Activated CD8-positive, alpha-beta memory T cell treated with anti-CD3 and anti-CD28 coated beads, Interleukin-2, amount 10 ng/mL, durations not matched to agents 7 days and 5 days (primary cell): ENCODE data around the gene SLC16A11. TPM values are rescaled to one million over a fixed set of nuclear protein-coding genes. Genes with fewer than 3 reads are reported as not detected.
"Not testable (repeated sequence)": the region's sequence is repeated elsewhere in the genome, so short reads cannot be mapped to it uniquely, and the experiment has no call there.

Experiments
- ATAC-seq: fragments of 150-1000 bp; cut with Tn5 transposase; one replicate; pipeline ENCODE4 v1.10.0; 2021; ENCODE audit warnings: moderate library complexity
- CTCF ChIA-PET: fragments of 350-600 bp; sonication (Branson Sonifier 250); formaldehyde crosslinking; loops from one replicate; lab custom pipeline; 2021; ENCODE audit warnings: antibody characterized with exemption; lab: Charles Lee
- DNase-seq: peaks from one replicate; pipeline ENCODE4 v3.0.0-alpha.2; 2020
- H3K27ac Mint-ChIP-seq: one replicate; pipeline ENCODE4 v1.8.0; 2021; ENCODE audit warnings: mild to moderate bottlenecking, mixed read lengths
- H3K27me3 Mint-ChIP-seq: one replicate; pipeline ENCODE4 v1.8.0; 2021; ENCODE audit warnings: mixed read lengths
- H3K36me3 Mint-ChIP-seq: one replicate; pipeline ENCODE4 v1.8.0; 2021; ENCODE audit warnings: mild to moderate bottlenecking, mixed read lengths
- H3K4me1 Mint-ChIP-seq: one replicate; pipeline ENCODE4 v1.8.0; 2021; ENCODE audit warnings: mixed read lengths
- H3K4me3 Mint-ChIP-seq: one replicate; pipeline ENCODE4 v1.8.0; 2021; ENCODE audit warnings: mild to moderate bottlenecking, moderate library complexity, mixed read lengths
- H3K9me3 Mint-ChIP-seq: one replicate; pipeline ENCODE4 v1.8.0; 2022; ENCODE audit warnings: low read depth, mixed read lengths
- total RNA-seq, 2 experiments: library from RNA; stranded (reverse); gene quantifications; one replicate each; pipeline ENCODE4 v1.2.3, GENCODE V29; 2021

SLC16A11 gene
- total RNA-seq, 2 experiments from 2014 or later, result 1.2 to 1.3 TPM

DNA sequence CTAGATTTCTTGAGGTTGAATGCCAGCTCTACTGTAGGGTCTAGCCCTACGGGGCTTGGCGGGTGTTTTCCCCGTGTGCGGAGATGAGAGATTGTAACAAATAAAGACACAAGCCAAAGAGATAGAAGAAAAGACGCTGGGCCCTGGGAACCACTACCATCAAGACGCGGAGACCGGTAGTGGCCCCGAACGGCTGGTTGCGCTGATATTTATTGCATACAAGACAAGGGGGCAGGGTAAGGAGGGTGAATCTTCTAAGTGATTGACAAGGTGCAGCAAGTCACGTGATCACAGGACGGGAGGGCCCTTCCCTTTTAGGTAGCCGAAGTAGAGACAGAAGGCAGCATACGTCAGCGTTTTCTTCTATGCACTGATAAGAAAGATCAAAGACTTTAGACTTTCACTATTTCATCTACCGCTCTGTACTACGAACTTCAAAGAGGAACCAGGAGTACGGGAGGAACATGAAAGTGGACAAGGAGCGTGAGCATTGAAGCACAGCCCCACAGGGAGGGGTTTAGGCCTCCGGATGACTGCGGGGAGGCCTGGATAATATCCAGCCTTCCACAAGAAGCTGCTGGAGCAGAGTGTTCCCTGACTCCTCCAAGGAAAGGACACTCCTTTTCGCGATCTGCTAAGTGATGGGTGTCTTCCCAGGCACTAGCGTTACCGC lies 3.0 kb upstream of the SLC16A11 start:
- H3K36me3 Mint-ChIP-seq, H3K9me3 Mint-ChIP-seq: not testable (repeated sequence)
- Mint-ChIP-seq H3K4me1 (peaks cover 34% of the 10 kb centered on the region), H3K27me3 (peaks cover 10% of the 10 kb centered on the region), H3K27ac (peak overlapping the region; percentile 89), H3K4me3 (peak overlapping the region; percentile 89)
- ATAC-seq (peak; percentile 18), DNase-seq (peak; percentile 91)
- CTCF ChIA-PET, result interaction anchor here (0.7 to 9.9 kb wide), 27 partner anchors 8 to 389 kb away, joined by 3 to 253 read pairs (median 5); partner anchors contain the start of genes ASGR1 and BCL6B

DNA sequence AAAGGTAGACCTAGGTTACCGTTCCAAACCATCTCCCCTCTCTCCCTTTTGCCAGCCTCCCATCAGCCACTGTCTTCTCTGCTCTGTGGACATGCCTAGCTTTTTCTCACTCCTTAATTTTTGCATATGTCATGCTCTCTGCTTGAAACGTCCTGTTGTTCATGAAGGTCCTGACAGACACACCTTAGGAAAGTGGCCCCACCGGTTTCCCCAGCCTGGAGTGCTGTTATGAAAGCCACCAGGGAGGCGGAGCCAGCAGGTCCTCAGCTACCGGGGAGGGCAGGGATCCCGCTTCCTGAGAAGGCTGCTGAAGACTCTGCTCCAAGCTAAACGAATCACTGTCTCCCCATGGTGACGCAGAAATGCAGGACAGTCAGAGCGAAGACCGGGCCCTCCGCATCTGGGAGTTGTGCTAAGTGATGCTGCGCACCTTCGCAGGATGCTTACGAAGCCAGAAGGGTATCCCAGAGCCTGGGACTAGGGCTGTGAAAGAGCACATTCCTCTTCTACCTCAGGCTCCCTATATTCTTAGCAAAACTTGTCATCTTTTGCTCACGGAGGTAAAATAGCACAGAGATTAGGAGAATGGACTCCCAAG lies 2.3 kb upstream of the SLC16A11 start:
- H3K36me3 Mint-ChIP-seq, result no peaks in the 10 kb centered on the region
- H3K27me3 Mint-ChIP-seq, result peaks cover 10% of the 10 kb centered on the region
- peak; percentile 62 for DNase-seq
- peak overlapping the region; percentile 89 for H3K27ac Mint-ChIP-seq
- peak overlapping the region; percentile 89 for H3K4me3 Mint-ChIP-seq
- peaks cover 39% of the 10 kb centered on the region for H3K4me1 Mint-ChIP-seq
- CTCF ChIA-PET, result interaction anchor here (0.8 to 9.9 kb wide), 36 partner anchors 8 to 390 kb away, joined by 3 to 253 read pairs (median 4); partner anchors contain the start of genes ACADVL, ASGR1, BCL6B and DLG4
- no peaks in the 10 kb centered on the region for H3K9me3 Mint-ChIP-seq
- peak; percentile 31 for ATAC-seq

- peak overlapping the region; percentile 89 for H3K27ac Mint-ChIP-seq
- DNase-seq (peak; percentile 68), ATAC-seq (peak; percentile 11)
- H3K27me3 Mint-ChIP-seq, result peaks cover 10% of the 10 kb centered on the region
- no peaks in the 10 kb centered on the region for H3K36me3 Mint-ChIP-seq
- H3K4me1 Mint-ChIP-seq, result peaks cover 39% of the 10 kb centered on the region
- H3K9me3 Mint-ChIP-seq, result no peaks in the 10 kb centered on the region
- CTCF ChIA-PET, result interaction anchor here (0.7 to 9.9 kb wide), 36 partner anchors 8 to 391 kb away, joined by 3 to 253 read pairs (median 4); partner anchors contain the start of genes ACADVL, ASGR1, BCL6B and DLG4
- peak overlapping the region; percentile 89 for H3K4me3 Mint-ChIP-seq
Measured at GRCh38 chr17:7045492-7046126, 1.7 kb upstream of the SLC16A11 start.

DNA sequence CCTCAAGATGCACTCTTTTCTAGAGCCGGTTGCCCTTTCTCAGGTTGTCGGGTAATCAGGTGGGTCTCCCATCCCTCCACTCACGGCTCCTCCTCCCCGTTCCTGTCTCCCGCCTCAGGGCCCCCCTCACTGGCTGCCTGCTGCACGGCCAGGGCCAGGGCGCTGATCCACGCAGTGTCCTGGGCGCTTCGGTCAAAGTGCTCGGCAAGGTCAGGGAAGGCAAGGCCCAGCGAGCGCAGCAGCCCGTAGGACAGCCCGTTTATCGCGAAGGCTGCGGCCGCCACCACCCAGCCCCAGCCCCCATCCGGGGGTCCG lies 753 bp downstream of the SLC16A11 start:
- DNase-seq, result no peak
- ATAC-seq, result peak; percentile 14
- H3K27ac Mint-ChIP-seq, result no peak overlapping the region
- peaks cover 5% of the 10 kb centered on the region for H3K36me3 Mint-ChIP-seq
- no peaks in the 10 kb centered on the region for H3K9me3 Mint-ChIP-seq
- peaks cover 53% of the 10 kb centered on the region for H3K4me1 Mint-ChIP-seq
- CTCF ChIA-PET, result interaction anchor here (4.3 to 9.9 kb wide), 2 partner anchors 95 to 135 kb away, joined by 41 to 253 read pairs; partner anchors contain the start of gene ASGR1
- peaks cover 10% of the 10 kb centered on the region for H3K27me3 Mint-ChIP-seq
- peak overlapping the region; percentile 70 for H3K4me3 Mint-ChIP-seq

- peak overlapping the region; percentile 68 for H3K27ac Mint-ChIP-seq
- DNase-seq (peak; percentile 61), ATAC-seq (peak; percentile 50)
- H3K4me1 Mint-ChIP-seq, result peaks cover 56% of the 10 kb centered on the region
- CTCF ChIA-PET, result interaction anchor here (1.3 to 9.9 kb wide), 4 partner anchors 9 to 136 kb away, joined by 6 to 253 read pairs (median 26); partner anchors contain the start of gene ASGR1
- peak overlapping the region; percentile 70 for H3K4me3 Mint-ChIP-seq
- H3K9me3 Mint-ChIP-seq, result no peaks in the 10 kb centered on the region
- peaks cover 10% of the 10 kb centered on the region for H3K27me3 Mint-ChIP-seq
- H3K36me3 Mint-ChIP-seq, result peaks cover 7% of the 10 kb centered on the region
Measured at GRCh38 chr17:7042501-7043181, 1.3 kb downstream of the SLC16A11 start.

- Mint-ChIP-seq H3K36me3 (peaks cover 7% of the 10 kb centered on the region), H3K27me3 (peaks cover 10% of the 10 kb centered on the region), H3K4me1 (peaks cover 56% of the 10 kb centered on the region), H3K27ac (peak overlapping the region; percentile 68), H3K4me3 (peak overlapping the region; percentile 70), H3K9me3 (no peaks in the 10 kb centered on the region)
- peak; percentile 18 for ATAC-seq
- CTCF ChIA-PET, result interaction anchor here (1.3 to 9.9 kb wide), 3 partner anchors 10 to 96 kb away, joined by 6 to 253 read pairs (median 11); no protein-coding TSS in a partner anchor
- no peak for DNase-seq
Measured at GRCh38 chr17:7041607-7042500, 2.0 kb downstream of the SLC16A11 start.

DNA sequence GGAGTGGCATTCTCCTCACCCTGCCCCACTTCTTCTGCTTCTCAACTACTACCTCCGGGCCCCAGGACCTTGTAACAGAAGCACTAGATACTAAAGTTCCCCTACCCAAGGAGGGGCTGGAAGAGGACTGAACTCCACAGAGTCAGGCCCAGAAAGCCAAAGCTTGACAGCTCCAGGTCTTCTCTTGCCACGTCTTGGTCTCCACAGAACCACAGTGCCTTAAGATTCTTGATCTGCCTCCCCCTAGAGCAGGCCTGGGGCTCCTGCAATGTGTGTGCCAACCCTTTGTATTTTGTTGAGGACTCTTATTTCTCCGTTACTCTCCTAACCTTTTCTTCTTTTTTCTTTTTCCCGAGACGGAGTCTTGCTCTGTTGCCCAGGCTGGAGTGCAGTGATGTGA lies 4.1 kb downstream of the SLC16A11 start:
- Mint-ChIP-seq H3K36me3 (peaks cover 7% of the 10 kb centered on the region), H3K4me1 (peaks cover 57% of the 10 kb centered on the region), H3K4me3 (no peak overlapping the region), H3K27me3 (peaks cover 7% of the 10 kb centered on the region), H3K9me3 (no peaks in the 10 kb centered on the region), H3K27ac (peak overlapping the region; percentile 6)
- CTCF ChIA-PET, result interaction anchor here (1.1 to 3.8 kb wide), 3 partner anchors 11 to 28 kb away, joined by 3 to 20 read pairs (median 6); no protein-coding TSS in a partner anchor
- ATAC-seq (no peak), DNase-seq (no peak)

- Mint-ChIP-seq H3K9me3 (no peaks in the 10 kb centered on the region), H3K4me1 (peaks cover 67% of the 10 kb centered on the region), H3K27ac (no peak overlapping the region), H3K36me3 (peaks cover 7% of the 10 kb centered on the region), H3K27me3 (no peaks in the 10 kb centered on the region), H3K4me3 (peak overlapping the region; percentile 8)
- ATAC-seq (no peak), DNase-seq (no peak)
- CTCF ChIA-PET, result interaction anchor here (0.7 to 3.8 kb wide), 6 partner anchors 8 to 183 kb away, joined by 3 to 20 read pairs (median 4); no protein-coding TSS in a partner anchor
Measured at GRCh38 chr17:7038025-7038862, 5.6 kb downstream of the SLC16A11 start.

DNA sequence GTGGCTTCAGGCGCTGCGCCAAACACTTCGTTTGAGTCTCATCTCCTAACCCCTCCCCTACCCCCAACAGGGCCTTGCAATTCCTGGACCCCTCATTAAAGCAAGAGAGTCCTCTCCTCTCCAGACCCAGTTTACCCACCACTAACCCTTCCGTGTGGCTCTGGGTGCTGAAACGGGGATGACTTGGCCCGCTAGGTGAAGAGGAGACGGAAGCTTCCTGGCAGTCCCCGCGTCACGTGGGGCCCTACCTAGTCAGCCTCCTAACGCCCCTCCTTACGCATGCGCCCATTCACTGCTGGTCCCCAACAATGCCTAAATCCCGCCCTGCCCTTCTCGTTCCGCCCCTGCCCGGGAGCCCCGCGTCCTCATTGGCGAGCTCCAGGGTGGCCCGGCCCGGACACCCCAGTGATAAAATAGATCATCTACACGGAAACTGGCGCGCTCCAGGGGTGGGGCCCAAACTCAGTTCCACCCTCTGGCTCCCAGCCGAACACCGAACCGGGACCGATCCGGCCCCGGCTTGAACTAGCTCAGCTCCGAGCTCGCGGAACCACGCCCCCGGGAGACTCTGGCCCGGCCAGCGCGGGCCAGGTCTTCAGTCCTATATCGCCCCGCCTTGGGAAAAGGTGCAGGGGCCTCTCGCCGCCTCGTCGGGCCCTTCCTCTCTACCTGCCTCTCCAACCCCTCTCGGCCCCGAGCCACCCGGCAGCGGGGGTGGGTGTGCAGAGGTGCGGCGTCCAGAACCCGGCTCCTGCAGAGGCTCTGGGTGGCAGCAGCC lies 8.1 kb downstream of the SLC16A11 start, which contains the start of gene SLC16A13:
TSS of gene SLC16A13 (plus strand) at position 425 of the 778 bp plus-strand sequence. CDS start 368 bp downstream, outside the sequence.
- peak within 1 kb of the TSS; percentile 88 for H3K4me3 Mint-ChIP-seq
- ATAC-seq (peak; percentile 95), DNase-seq (peak; percentile 100)
- H3K4me1 Mint-ChIP-seq, result peaks cover 67% of the 10 kb centered on the region
- CTCF ChIA-PET, result interaction anchor here (0.8 to 1.7 kb wide), 14 partner anchors 9 to 579 kb away, joined by 3 to 21 read pairs (median 6); partner anchors contain the start of genes BCL6B, FXR2, RNASEK and SLC16A11
- H3K27me3 Mint-ChIP-seq, result no peaks in the 10 kb centered on the region
- peaks cover 12% of the 10 kb centered on the region for H3K36me3 Mint-ChIP-seq
- H3K27ac Mint-ChIP-seq, result peak within 1 kb of the TSS; percentile 95
- H3K9me3 Mint-ChIP-seq, result no peaks in the 10 kb centered on the region

GRCh38 chr17:7034955-7035590 lies 8.8 kb downstream of the SLC16A11 start:
- Mint-ChIP-seq H3K4me1 (peaks cover 71% of the 10 kb centered on the region), H3K9me3 (no peaks in the 10 kb centered on the region), H3K4me3 (peak overlapping the region; percentile 88), H3K27ac (peak overlapping the region; percentile 95), H3K36me3 (peaks cover 12% of the 10 kb centered on the region), H3K27me3 (no peaks in the 10 kb centered on the region)
- CTCF ChIA-PET, result interaction anchor here (0.8 to 1.7 kb wide), 13 partner anchors 10 to 580 kb away, joined by 3 to 21 read pairs (median 7); partner anchors contain the start of genes BCL6B, FXR2, RNASEK and SLC16A11
- ATAC-seq, result peak; percentile 45
- peak; percentile 80 for DNase-seq
